NCI-H1436 (cell line): ENCODE measurements around the gene OR2A42.
"Not testable (repeated sequence)": the region's sequence is repeated elsewhere in the genome, so short reads cannot be mapped to it uniquely, and the experiment has no call there.

ENCODE experiments used
- DNase-seq: peaks from one replicate; lab custom pipeline; 2025; lab: John Stamatoyannopoulos, UW

OR2A42 gene

DNA sequence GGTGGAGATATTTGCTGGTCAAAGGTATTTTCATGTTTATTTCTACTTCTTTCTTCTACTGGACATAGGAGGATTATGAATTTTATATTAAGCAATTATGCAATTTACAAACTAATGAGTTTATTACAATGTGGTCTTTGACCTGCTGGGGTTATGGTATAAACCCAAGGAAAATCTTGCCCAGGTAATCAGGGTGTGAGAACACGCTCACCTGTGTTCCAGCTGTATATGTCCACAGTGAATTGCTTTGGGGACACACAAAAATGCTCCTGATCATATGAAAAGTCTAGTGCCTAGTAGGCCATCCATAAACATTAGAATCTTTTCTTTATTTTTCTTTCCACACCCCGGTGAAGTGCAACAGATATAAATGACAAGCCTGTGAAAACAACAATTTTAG is at the start of gene OR2A42:
OR2A42 (minus strand) TSS at position 241 of the 400 bp plus-strand sequence. CDS start 6,762 bp downstream, outside the sequence.
- DNase-seq: not testable (repeated sequence)

- not testable (repeated sequence) for DNase-seq
These were observed 47.9 kb upstream of the OR2A42 start for GRCh38 chr7:144287171-144287784.

- not testable (repeated sequence) for DNase-seq
These were observed 44.3 kb upstream of the OR2A42 start for GRCh38 chr7:144283716-144284115.

- DNase-seq: not testable (repeated sequence)
These were observed 43.1 kb upstream of the OR2A42 start for GRCh38 chr7:144282490-144282889.

GRCh38 chr7:144281981-144282380 is 42.6 kb upstream of the OR2A42 start:
- DNase-seq: not testable (repeated sequence)

DNA sequence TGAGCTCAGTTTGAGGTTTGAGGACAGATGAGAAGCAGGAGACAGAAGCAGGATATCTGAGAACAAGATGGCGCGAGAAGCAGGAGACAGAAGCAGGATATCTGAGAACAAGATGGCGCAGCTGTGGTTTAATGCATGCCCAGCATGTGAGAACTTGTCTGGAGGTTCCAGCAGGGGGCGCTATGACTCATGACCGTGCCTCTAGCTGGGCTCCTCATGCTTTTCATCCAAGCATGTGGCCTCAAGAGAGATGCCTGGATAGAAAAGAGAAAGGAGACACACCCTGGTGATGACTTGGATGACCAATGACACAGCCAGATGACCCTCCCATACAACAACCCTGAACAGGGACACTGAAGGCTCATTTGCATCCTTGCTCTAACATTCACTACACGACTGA is 40.6 kb upstream of the OR2A42 start:
- DNase-seq: not testable (repeated sequence)

GRCh38 chr7:144275281-144275680 is 35.9 kb upstream of the OR2A42 start:
- not testable (repeated sequence) for DNase-seq

- DNase-seq: not testable (repeated sequence)
These were observed 29.8 kb upstream of the OR2A42 start, which contains the start of gene CTAGE8 for GRCh38 chr7:144269188-144269587. Gene CTAGE8 (minus strand): TSS chr7:144269288. CDS start chr7:144269250, 38 bp downstream.

DNA sequence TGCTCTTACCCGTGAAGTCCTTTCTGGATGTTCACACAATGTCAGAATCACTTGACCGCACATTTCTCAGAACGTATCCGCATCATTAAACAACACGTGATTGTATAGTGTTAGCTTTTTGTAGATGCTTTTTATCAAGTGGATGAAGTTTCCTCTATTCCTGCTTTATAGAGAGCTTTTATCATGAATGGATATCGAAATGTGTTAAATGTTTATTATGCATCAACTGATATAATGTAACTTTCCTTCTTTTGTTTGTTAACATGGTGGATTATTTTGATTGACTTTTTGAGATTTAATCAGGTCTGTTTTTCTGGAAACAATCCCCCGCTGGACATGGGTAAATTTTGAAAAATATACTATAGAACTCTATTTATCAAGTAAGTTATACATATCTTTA is 25.3 kb upstream of the OR2A42 start, which contains the start of gene OR2A7:
OR2A7 (minus strand) TSS at position 101 of the 400 bp plus-strand sequence. CDS start 5,164 bp downstream, outside the sequence.
- not testable (repeated sequence) for DNase-seq

DNA sequence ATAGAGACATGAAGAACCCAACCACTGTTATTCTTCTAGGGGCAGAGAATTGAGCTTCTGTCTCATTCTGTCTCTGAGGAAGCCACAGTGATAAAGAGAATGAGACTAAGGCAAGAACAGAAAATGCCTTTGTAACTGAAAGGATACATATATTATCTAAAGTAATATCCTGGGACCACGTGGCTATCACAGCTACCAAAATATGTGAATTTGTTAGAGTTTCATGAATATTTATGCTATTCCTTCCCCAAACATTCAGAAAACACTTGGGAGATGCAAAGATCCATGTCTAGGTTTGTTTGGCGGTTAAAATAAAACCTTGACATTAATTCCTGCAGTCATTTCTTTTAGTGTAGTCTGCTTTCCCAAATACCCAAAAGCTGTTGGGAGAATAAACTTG is 22.7 kb upstream of the OR2A42 start:
- DNase-seq: not testable (repeated sequence)

DNA sequence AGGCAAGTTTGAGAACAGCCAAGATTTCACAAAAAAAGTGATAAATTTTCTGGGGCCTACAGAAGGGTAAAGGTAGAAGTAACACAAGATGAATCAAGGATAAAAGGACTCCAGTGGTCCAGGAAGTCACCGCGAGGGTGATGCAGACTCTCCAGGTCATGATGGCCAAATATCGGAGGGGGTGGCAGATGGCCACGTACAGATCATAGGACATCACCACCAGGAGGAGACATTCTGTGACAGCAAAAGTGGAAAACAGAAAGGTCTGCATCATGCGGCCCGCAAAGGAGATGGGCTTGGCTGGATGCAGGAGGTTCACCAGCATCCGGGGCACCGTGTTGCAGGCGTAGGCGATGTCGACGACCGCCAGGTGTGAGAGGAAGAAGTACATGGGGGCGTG is 19.7 kb upstream of the OR2A42 start:
- DNase-seq: not testable (repeated sequence)

DNA sequence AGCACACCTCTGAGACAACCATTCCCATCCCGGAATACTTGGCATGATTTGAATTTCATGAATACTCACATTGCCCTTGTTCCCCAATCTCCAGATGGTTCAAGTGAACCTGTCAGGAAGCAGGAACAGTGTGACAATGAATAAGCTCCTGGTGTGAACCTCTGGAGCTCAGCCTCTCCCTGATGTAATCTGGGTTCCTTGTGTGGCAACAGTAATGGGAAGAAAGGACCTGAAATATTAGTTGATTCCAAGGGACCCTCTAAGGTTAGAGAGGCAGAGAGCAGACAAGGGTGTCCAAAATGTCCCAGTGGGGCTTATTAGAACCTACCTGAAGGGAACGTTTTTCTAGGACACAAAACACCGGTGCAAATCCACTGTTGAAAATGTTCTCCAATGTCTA is 16.7 kb upstream of the OR2A42 start:
- no peak for DNase-seq

- no peak for DNase-seq
These were observed 16.1 kb upstream of the OR2A42 start for GRCh38 chr7:144255471-144255897.

GRCh38 chr7:144252307-144252706 is 12.9 kb upstream of the OR2A42 start:
- DNase-seq: not testable (repeated sequence)

GRCh38 chr7:144247674-144248330 is 8.4 kb upstream of the OR2A42 start:
- not testable (repeated sequence) for DNase-seq

- DNase-seq: not testable (repeated sequence)
These were observed 7.6 kb upstream of the OR2A42 start for GRCh38 chr7:144246967-144247366.

GRCh38 chr7:144245372-144245771 is 6.0 kb upstream of the OR2A42 start:
- DNase-seq: not testable (repeated sequence)

- DNase-seq: not testable (repeated sequence)
These were observed 799 bp downstream of the OR2A42 start for GRCh38 chr7:144238530-144239082.

GRCh38 chr7:144233039-144233438 is 6.4 kb downstream of the OR2A42 start:
- DNase-seq: not testable (repeated sequence)

- not testable (repeated sequence) for DNase-seq
These were observed 8.4 kb downstream of the OR2A42 start for GRCh38 chr7:144231027-144231426.

GRCh38 chr7:144228810-144229209 is 10.6 kb downstream of the OR2A42 start:
- DNase-seq: not testable (repeated sequence)

- not testable (repeated sequence) for DNase-seq
These were observed 12.5 kb downstream of the OR2A42 start for GRCh38 chr7:144226866-144227265.

DNA sequence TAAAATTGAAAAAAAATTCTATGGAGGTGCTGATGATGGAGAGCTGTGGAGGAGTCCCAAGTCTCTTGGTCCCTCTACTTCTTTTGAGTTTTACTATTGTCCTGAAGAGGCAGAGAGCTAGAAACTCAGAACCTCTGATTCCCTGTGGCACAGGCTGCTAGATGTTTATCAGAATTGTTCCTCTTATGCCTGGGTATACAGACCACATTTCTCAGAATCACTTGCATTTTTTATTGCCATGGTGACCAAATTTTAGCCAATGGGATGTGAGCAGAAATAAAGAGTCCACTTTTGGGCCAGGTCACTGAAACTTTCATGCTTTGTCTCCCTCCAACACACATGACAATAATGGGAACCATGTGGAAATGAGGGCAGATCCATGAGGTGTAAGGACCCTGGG is 15.7 kb downstream of the OR2A42 start:
- not testable (repeated sequence) for DNase-seq
